ENCODE results near the gene PHRF1.

GRCh38 chr11:607020-607780, 30.9 kb downstream of the PHRF1 start:
- no peak for TF ChIP-seq CTCF (IDR thresholded peaks at IDR 0.05)
- TF ChIP-seq POLR2A (IDR thresholded peaks at IDR 0.05) = no peak

Measured in prostate gland (tissue), 2 donors.